C4-2B (cell line): ENCODE data around the gene CPTP.

ENCODE experiments used
- CTCF ChIP-seq: fragments of 450-650 bp; conservative IDR thresholded peaks from 2 replicates; pipeline ENCODE4 v1.5.1; 2017; ENCODE audit warnings: mild to moderate bottlenecking
- ZFX ChIP-seq: fragments of 450-650 bp; IDR thresholded peaks from 2 replicates; pipeline ENCODE4 v1.6.1; 2017

- no peak for TF ChIP-seq CTCF
- TF ChIP-seq ZFX, result no peak
Observed at GRCh38 chr1:1335283-1335682, 10.7 kb downstream of the CPTP start.
